ENCODE measurements around the gene FASTK. TPM values are rescaled to one million over a fixed set of nuclear protein-coding genes. Genes with fewer than 3 reads are reported as not detected.

Gene FASTK
- total RNA-seq, 1 donor from 2014 or later = 56.1 TPM

GRCh38 chr7:151123158-151123821, 42.7 kb upstream of the FASTK start:
- Mint-ChIP-seq H3K36me3 (ENCODE audit: low read depth, unreplicated experiment) (peaks cover 27% of the 10 kb centered on the region), H3K4me1 (ENCODE audit: low read depth, unreplicated experiment) (peaks cover 10% of the 10 kb centered on the region), H3K9me3 (ENCODE audit: unreplicated experiment) (no peaks in the 10 kb centered on the region), H3K27ac (ENCODE audit: unreplicated experiment) (no peak overlapping the region), H3K4me3 (ENCODE audit: unreplicated experiment) (no peak overlapping the region), H3K27me3 (ENCODE audit: low read depth, unreplicated experiment) (no peaks in the 10 kb centered on the region)
- H3K27me3 ChIP-seq (ENCODE audit: insufficient read depth, low read length) = no peaks in the 10 kb centered on the region
- peaks cover 8% of the 10 kb centered on the region for H3K36me3 ChIP-seq (ENCODE audit: insufficient read depth, low read length)
- no peak overlapping the region for H2AFZ ChIP-seq (ENCODE audit: low read depth, low read length)
- no peak overlapping the region for H3K4me3 ChIP-seq (ENCODE audit: insufficient read depth, low read depth, low read length)
- DNase-seq (ENCODE audit: low read depth) = no peak
- no peak for FAIRE-seq
- no peak overlapping the region for H3K27ac ChIP-seq (ENCODE audit: low read depth, low read length)
- H3K4me1 ChIP-seq (ENCODE audit: insufficient read depth, low read length) = peaks cover 7% of the 10 kb centered on the region
- H4K20me1 ChIP-seq (ENCODE audit: insufficient read depth, low read length) = peaks cover 75% of the 10 kb centered on the region
- no peaks in the 10 kb centered on the region for H3K9me3 ChIP-seq (ENCODE audit: insufficient read depth, low read depth, low read length)
- TF ChIP-seq EZH2 (IDR thresholded peaks at IDR 0.05; ENCODE audit: insufficient read depth, low read length) (no peak), CTCF (IDR thresholded peaks at IDR 0.05; ENCODE audit: insufficient read depth, low read depth, low read length) (no peak)
- no peak overlapping the region for H3K9ac ChIP-seq (ENCODE audit: low read length)
- H3K79me2 ChIP-seq (ENCODE audit: insufficient read depth, low read length) = peaks cover 3% of the 10 kb centered on the region
- no peak overlapping the region for H3K4me2 ChIP-seq (ENCODE audit: low read length)

GRCh38 chr7:151122796-151123157, 42.2 kb upstream of the FASTK start:
- Histone ChIP-seq H3K79me2 (ENCODE audit: insufficient read depth, low read length) (peaks cover 7% of the 10 kb centered on the region), H3K4me3 (ENCODE audit: insufficient read depth, low read depth, low read length) (no peak overlapping the region), H3K27me3 (ENCODE audit: insufficient read depth, low read length) (no peaks in the 10 kb centered on the region), H3K4me2 (ENCODE audit: low read length) (no peak overlapping the region), H3K4me1 (ENCODE audit: insufficient read depth, low read length) (peaks cover 7% of the 10 kb centered on the region), H3K9ac (ENCODE audit: low read length) (no peak overlapping the region), H4K20me1 (ENCODE audit: insufficient read depth, low read length) (peaks cover 75% of the 10 kb centered on the region), H3K36me3 (ENCODE audit: insufficient read depth, low read length) (peaks cover 8% of the 10 kb centered on the region), H2AFZ (ENCODE audit: low read depth, low read length) (no peak overlapping the region), H3K27ac (ENCODE audit: low read depth, low read length) (no peak overlapping the region), H3K9me3 (ENCODE audit: insufficient read depth, low read depth, low read length) (no peaks in the 10 kb centered on the region)
- Mint-ChIP-seq H3K4me3 (ENCODE audit: unreplicated experiment) (no peak overlapping the region), H3K27me3 (ENCODE audit: low read depth, unreplicated experiment) (no peaks in the 10 kb centered on the region), H3K4me1 (ENCODE audit: low read depth, unreplicated experiment) (peaks cover 10% of the 10 kb centered on the region), H3K9me3 (ENCODE audit: unreplicated experiment) (no peaks in the 10 kb centered on the region), H3K27ac (ENCODE audit: unreplicated experiment) (no peak overlapping the region), H3K36me3 (ENCODE audit: low read depth, unreplicated experiment) (peaks cover 23% of the 10 kb centered on the region)
- FAIRE-seq = no peak
- no peak for DNase-seq (ENCODE audit: low read depth)
- TF ChIP-seq CTCF (IDR thresholded peaks at IDR 0.05; ENCODE audit: insufficient read depth, low read depth, low read length) = no peak
- no peak for TF ChIP-seq EZH2 (IDR thresholded peaks at IDR 0.05; ENCODE audit: insufficient read depth, low read length)

GRCh38 chr7:151122276-151122675, 41.7 kb upstream of the FASTK start:
- Histone ChIP-seq H3K27ac (ENCODE audit: low read depth, low read length) (no peak overlapping the region), H3K9ac (ENCODE audit: low read length) (no peak overlapping the region), H3K4me2 (ENCODE audit: low read length) (no peak overlapping the region), H4K20me1 (ENCODE audit: insufficient read depth, low read length) (peaks cover 75% of the 10 kb centered on the region), H2AFZ (ENCODE audit: low read depth, low read length) (no peak overlapping the region), H3K27me3 (ENCODE audit: insufficient read depth, low read length) (no peaks in the 10 kb centered on the region), H3K9me3 (ENCODE audit: insufficient read depth, low read depth, low read length) (no peaks in the 10 kb centered on the region), H3K4me1 (ENCODE audit: insufficient read depth, low read length) (peaks cover 7% of the 10 kb centered on the region), H3K79me2 (ENCODE audit: insufficient read depth, low read length) (peaks cover 12% of the 10 kb centered on the region), H3K4me3 (ENCODE audit: insufficient read depth, low read depth, low read length) (no peak overlapping the region), H3K36me3 (ENCODE audit: insufficient read depth, low read length) (peaks cover 8% of the 10 kb centered on the region)
- no peak for DNase-seq (ENCODE audit: low read depth)
- H3K4me1 Mint-ChIP-seq (ENCODE audit: low read depth, unreplicated experiment) = peaks cover 8% of the 10 kb centered on the region
- no peak overlapping the region for H3K4me3 Mint-ChIP-seq (ENCODE audit: unreplicated experiment)
- peaks cover 19% of the 10 kb centered on the region for H3K36me3 Mint-ChIP-seq (ENCODE audit: low read depth, unreplicated experiment)
- FAIRE-seq = no peak
- H3K27me3 Mint-ChIP-seq (ENCODE audit: low read depth, unreplicated experiment) = no peaks in the 10 kb centered on the region
- H3K9me3 Mint-ChIP-seq (ENCODE audit: unreplicated experiment) = no peaks in the 10 kb centered on the region
- H3K27ac Mint-ChIP-seq (ENCODE audit: unreplicated experiment) = no peak overlapping the region
- TF ChIP-seq CTCF (IDR thresholded peaks at IDR 0.05; ENCODE audit: insufficient read depth, low read depth, low read length) = no peak
- no peak for TF ChIP-seq EZH2 (IDR thresholded peaks at IDR 0.05; ENCODE audit: insufficient read depth, low read length)

Data from astrocyte (in vitro differentiated cells and primary cell).